Hematopoietic multipotent progenitor cell (in vitro differentiated cells): ENCODE data around the gene RECQL5. TPM values are rescaled to one million over a fixed set of nuclear protein-coding genes. Genes with fewer than 3 reads are reported as not detected.
A peak's percentile ranks its signal among the peaks of the same experiment; 100 is the strongest.

Source experiments
- DNase-seq, 3 donors: peaks; one replicate each; pipeline ENCODE4 v3.0.0-alpha.2; 2011 to 2015; ENCODE audit warnings: low read depth in 2 of 3, low spot score in 2 of 3
- total RNA-seq: library from RNA; depleted of rRNA; stranded (reverse); fragments of >200 nt; gene quantifications from one replicate; pipeline ENCODE4 v1.2.3, GENCODE V29; 2012

Gene RECQL5
- total RNA-seq, 1 donor = 56.6 TPM

GRCh38 chr17:75621489-75621888, 45.5 kb downstream of the RECQL5 start:
- no peak for DNase-seq

GRCh38 chr17:75619506-75620431, 47.2 kb downstream of the RECQL5 start:
- peak in 1 of 3 donors; percentile 19 for DNase-seq

- DNase-seq = no peak
Measured at GRCh38 chr17:75617675-75618074, 49.3 kb downstream of the RECQL5 start.

- no peak for DNase-seq
Measured at GRCh38 chr17:75617218-75617617, 49.7 kb downstream of the RECQL5 start.

GRCh38 chr17:75616521-75617122, 50.3 kb downstream of the RECQL5 start:
- DNase-seq = no peak

GRCh38 chr17:75615301-75615700, 51.7 kb downstream of the RECQL5 start:
- DNase-seq = no peak

GRCh38 chr17:75614556-75615270, 52.2 kb downstream of the RECQL5 start:
- no peak for DNase-seq

GRCh38 chr17:75614006-75614405, 52.9 kb downstream of the RECQL5 start:
- no peak for DNase-seq

- DNase-seq = no peak
Measured at GRCh38 chr17:75612906-75613626, 53.9 kb downstream of the RECQL5 start.

GRCh38 chr17:75611851-75612429, 55.0 kb downstream of the RECQL5 start:
- no peak for DNase-seq

- DNase-seq = no peak
Measured at GRCh38 chr17:75610103-75610984, 56.6 kb downstream of the RECQL5 start.

GRCh38 chr17:75607086-75607485, 59.9 kb downstream of the RECQL5 start:
- DNase-seq = no peak

- no peak for DNase-seq
Measured at GRCh38 chr17:75605790-75606189, 61.2 kb downstream of the RECQL5 start.

GRCh38 chr17:75604034-75604695, 62.8 kb downstream of the RECQL5 start:
- DNase-seq = no peak

GRCh38 chr17:75603123-75603522, 63.8 kb downstream of the RECQL5 start:
- no peak for DNase-seq

GRCh38 chr17:75602644-75603043, 64.3 kb downstream of the RECQL5 start:
- no peak for DNase-seq

GRCh38 chr17:75601057-75601987, 65.6 kb downstream of the RECQL5 start:
- DNase-seq = peak in 2 of 3 donors; percentile 62 to 80
